RWPE2 (cell line): ENCODE results near the gene TTC34.

Experiments used
- ATAC-seq: fragments of 200-7000 bp; cut with Tn5 transposase; 3 replicates; pipeline ENCODE4 v1.9.1; 2021; ENCODE audit warnings: low read depth
- DNase-seq: peaks from one replicate; pipeline ENCODE4 v3.0.0-alpha.2; 2020; ENCODE audit warnings: low spot score
- H3K27ac ChIP-seq: fragments of 450-650 bp; 2 replicates; pipeline ENCODE4 v1.5.1; 2017; ENCODE audit warnings: mild to moderate bottlenecking; ENCODE audit not compliant: poor library complexity, severe bottlenecking
- H3K27me3 ChIP-seq: fragments of 250-450 bp; sonication (Bioruptor Pico); 2 replicates; pipeline ENCODE4 v1.5.1; 2021; ENCODE audit warnings: mild to moderate bottlenecking, moderate library complexity; ENCODE audit not compliant: insufficient read depth, poor library complexity, severe bottlenecking
- H3K36me3 ChIP-seq: fragments of 250-450 bp; sonication (Bioruptor Pico); 2 replicates; pipeline ENCODE4 v1.5.1; 2020; ENCODE audit warnings: low read depth, mild to moderate bottlenecking, moderate library complexity
- H3K4me1 ChIP-seq: fragments of 250-450 bp; sonication (Bioruptor Pico); 2 replicates; pipeline ENCODE4 v1.5.1; 2021; ENCODE audit warnings: mild to moderate bottlenecking, moderate library complexity; ENCODE audit not compliant: insufficient read depth, poor library complexity, severe bottlenecking
- H3K4me3 ChIP-seq: fragments of 250-450 bp; sonication (Bioruptor Pico); 2 replicates; pipeline ENCODE4 v1.5.1; 2021; ENCODE audit warnings: mild to moderate bottlenecking, moderate library complexity; ENCODE audit not compliant: severe bottlenecking
- H3K9me3 ChIP-seq: fragments of 250-450 bp; sonication (Bioruptor Pico); 2 replicates; pipeline ENCODE4 v1.5.1; 2021; ENCODE audit warnings: mild to moderate bottlenecking, moderate library complexity; ENCODE audit not compliant: severe bottlenecking
- CTCF ChIP-seq: fragments of 450-650 bp; IDR thresholded peaks from one replicate; pipeline ENCODE4 v1.5.1; 2017; ENCODE audit warnings: mild to moderate bottlenecking, moderate library complexity; ENCODE audit not compliant: poor library complexity, severe bottlenecking

Gene TTC34

GRCh38 chr1:2612591-2613365, 188.7 kb downstream of the TTC34 start:
- no peak for TF ChIP-seq CTCF
- Histone ChIP-seq H3K27me3 (peaks cover 5% of the 10 kb centered on the region), H3K27ac (no peak overlapping the region), H3K4me1 (no peaks in the 10 kb centered on the region), H3K4me3 (no peak overlapping the region), H3K9me3 (no peaks in the 10 kb centered on the region), H3K36me3 (no peaks in the 10 kb centered on the region)
- no peak for ATAC-seq
- DNase-seq: peak; percentile 47

GRCh38 chr1:2611621-2612437, 189.7 kb downstream of the TTC34 start:
- Histone ChIP-seq H3K27ac (no peak overlapping the region), H3K27me3 (peaks cover 5% of the 10 kb centered on the region), H3K4me3 (no peak overlapping the region), H3K9me3 (no peaks in the 10 kb centered on the region), H3K4me1 (no peaks in the 10 kb centered on the region), H3K36me3 (no peaks in the 10 kb centered on the region)
- DNase-seq (no peak), ATAC-seq (no peak)
- no peak for TF ChIP-seq CTCF

- no peak for TF ChIP-seq CTCF
- DNase-seq (peak; percentile 77), ATAC-seq (peak; percentile 83)
- no peaks in the 10 kb centered on the region for H3K36me3 ChIP-seq
- no peaks in the 10 kb centered on the region for H3K4me1 ChIP-seq
- H3K9me3 ChIP-seq: no peaks in the 10 kb centered on the region
- H3K4me3 ChIP-seq: no peak overlapping the region
- H3K27ac ChIP-seq: no peak overlapping the region
- H3K27me3 ChIP-seq: peaks cover 5% of the 10 kb centered on the region
These were observed 190.4 kb downstream of the TTC34 start for GRCh38 chr1:2611031-2611501.

GRCh38 chr1:2610036-2610959, 191.2 kb downstream of the TTC34 start:
- no peaks in the 10 kb centered on the region for H3K9me3 ChIP-seq
- H3K36me3 ChIP-seq: no peaks in the 10 kb centered on the region
- H3K27me3 ChIP-seq: peaks cover 5% of the 10 kb centered on the region
- no peak overlapping the region for H3K27ac ChIP-seq
- H3K4me3 ChIP-seq: no peak overlapping the region
- no peak for ATAC-seq
- TF ChIP-seq CTCF: no peak
- DNase-seq: no peak
- no peaks in the 10 kb centered on the region for H3K4me1 ChIP-seq
